Transverse colon (tissue), 4 donors: ENCODE results near the gene IPPK. TPM values are rescaled to one million over a fixed set of nuclear protein-coding genes. Genes with fewer than 3 reads are reported as not detected.

ENCODE experiments used
- DNase-seq: peaks from one replicate; pipeline ENCODE4 v3.0.0-alpha.2; 2019
- H3K27ac ChIP-seq, 4 donors: fragments of 200-600 bp; sonication (generic); 2 replicates each; pipeline ENCODE4 v1.5.1; 2016 to 2018; ENCODE audit warnings: inconsistent platforms in 4 of 4
- H3K27me3 ChIP-seq: fragments of 200-600 bp; sonication (generic); 2 replicates; pipeline ENCODE4 v1.5.1; 2017; ENCODE audit warnings: inconsistent platforms
- H3K36me3 ChIP-seq, 4 donors: fragments of 200-600 bp; sonication (generic); 2 replicates each; pipeline ENCODE4 v1.5.1; 2017 to 2019; ENCODE audit warnings: inconsistent platforms in 4 of 4
- H3K4me1 ChIP-seq, 4 donors: fragments of 200-600 bp; sonication (generic); 2 replicates each; pipeline ENCODE4 v1.5.1; 2017 to 2020; ENCODE audit warnings: inconsistent platforms in 4 of 4
- H3K4me3 ChIP-seq, 4 donors: fragments of 200-600 bp; sonication (generic); 1 replicate in 1 of 4; 2 replicates in 3 of 4; pipeline versions ENCODE4 v1.5.1 to v1.6.1; 2017 to 2019; ENCODE audit warnings: inconsistent platforms in 4 of 4
- H3K9me3 ChIP-seq, 2 donors: fragments of 200-600 bp; sonication (generic); 2 replicates each; pipeline ENCODE4 v1.5.1; 2017 to 2019; ENCODE audit warnings: inconsistent platforms in 2 of 2
- CTCF ChIP-seq, 5 experiments: fragments of 200-600 bp in 3 of 5; fragments of 450-650 bp in 2 of 5; sonication (generic) in 3 of 5; IDR thresholded peaks; 1 replicate in 2 of 5; 2 replicates in 3 of 5; pipeline ENCODE4 v1.5.1; 2016 to 2017; ENCODE audit warnings: antibody characterized with exemption in 5 of 5, inconsistent platforms in 3 of 5, mild to moderate bottlenecking in 2 of 5, moderate library complexity in 1 of 5
- EP300 ChIP-seq: sonication (generic); formaldehyde crosslinking; IDR thresholded peaks from one replicate; pipeline ENCODE4 v1.6.1; 2017; ENCODE audit warnings: antibody characterized with exemption, low read depth
- POLR2A ChIP-seq: fragments of 450-650 bp; IDR thresholded peaks from one replicate; pipeline ENCODE4 v1.6.1; 2016; ENCODE audit warnings: antibody characterized with exemption, mild to moderate bottlenecking, moderate library complexity
- POLR2AphosphoS5 ChIP-seq, 3 donors: sonication (generic); formaldehyde crosslinking; IDR thresholded peaks; one replicate each; pipeline ENCODE4 v1.6.1; 2016; ENCODE audit warnings: antibody characterized with exemption in 3 of 3
- WGBS, 2 donors: methylation state at CpG; one replicate each; pipeline ENCODE4 v1.1.5; 2018; ENCODE audit warnings: low coverage in 1 of 2; 5-methylcytosine and 5-hydroxymethylcytosine counted together
- in situ Hi-C, 4 donors: fragments of 200-750 bp; cut with MboI; loops; one replicate each; pipeline versions ENCODE4 v1.15.0 to v1.15.1; 2017; ENCODE audit warnings: low sequenced_read_pairs in 3 of 4, low pct_ligation_motif_present in 1 of 4, low pct_unique_long_range_greater_than_20kb in 1 of 4
- intact Hi-C: fragments of 100-400 bp; cut with DNase I; formaldehyde crosslinking; loops from one replicate; pipeline ENCODE4 v1.15.1; 2023; ENCODE audit warnings: low total_unique reads
- total RNA-seq, 4 donors: library from RNA; depleted of rRNA; stranded (reverse); fragments of >200 nt; gene quantifications; one replicate each; pipeline ENCODE4 v1.1.0, GENCODE V29; 2016

IPPK gene
- total RNA-seq, 4 donors from 2014 or later, result 6.2 to 12.2 (median 10.1) TPM

DNA sequence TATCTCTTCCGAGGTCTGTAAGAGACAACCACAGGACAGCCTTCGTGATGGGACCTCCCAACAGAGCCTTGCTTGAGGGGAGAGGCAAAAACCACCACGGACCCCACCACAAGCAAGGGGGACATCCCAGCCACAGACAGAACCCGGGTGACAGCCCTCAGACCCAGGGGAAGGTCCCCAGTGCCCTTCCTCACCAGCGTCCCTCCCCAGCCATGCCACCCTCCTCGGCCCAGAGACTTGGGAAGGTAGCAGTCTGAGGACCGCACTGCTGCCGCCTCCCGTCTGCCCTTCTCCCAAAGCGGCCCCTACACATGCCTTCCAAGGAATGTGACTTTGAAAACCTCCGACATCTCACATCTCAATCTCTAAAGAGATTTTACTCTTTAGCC is 13.4 kb downstream of the IPPK start:
- intact Hi-C loops, result no loop called here
- whole genome bisulfite sequencing, 2 donors, result 94 to 100% methylated on average over 2 to 11 of the region's 11 CpGs

GRCh38 chr9:92655896-92656536 is 13.9 kb downstream of the IPPK start:
- no peaks in the 10 kb centered on the region for H3K36me3 ChIP-seq
- 62 to 81% methylated on average over 3 to 9 of the region's 9 CpGs for WGBS, 2 donors
- intact Hi-C loops, result no loop called here

More for the DNA sequence above, 13.4 kb downstream of the IPPK start:
- Histone ChIP-seq H3K4me3 (no peak overlapping the region), H3K27ac (no peak overlapping the region), H3K4me1 (no peaks in the 10 kb centered on the region), H3K27me3 (no peaks in the 10 kb centered on the region), H3K9me3 (no peaks in the 10 kb centered on the region), H3K36me3 (no peaks in the 10 kb centered on the region)
- in situ Hi-C loops, result no loop called here
- no peak for DNase-seq
- TF ChIP-seq POLR2AphosphoS5 (IDR thresholded peaks at IDR 0.05) (no peak), EP300 (no peak), POLR2A (no peak), CTCF (IDR thresholded peaks at IDR 0.05) (no peak)

DNA sequence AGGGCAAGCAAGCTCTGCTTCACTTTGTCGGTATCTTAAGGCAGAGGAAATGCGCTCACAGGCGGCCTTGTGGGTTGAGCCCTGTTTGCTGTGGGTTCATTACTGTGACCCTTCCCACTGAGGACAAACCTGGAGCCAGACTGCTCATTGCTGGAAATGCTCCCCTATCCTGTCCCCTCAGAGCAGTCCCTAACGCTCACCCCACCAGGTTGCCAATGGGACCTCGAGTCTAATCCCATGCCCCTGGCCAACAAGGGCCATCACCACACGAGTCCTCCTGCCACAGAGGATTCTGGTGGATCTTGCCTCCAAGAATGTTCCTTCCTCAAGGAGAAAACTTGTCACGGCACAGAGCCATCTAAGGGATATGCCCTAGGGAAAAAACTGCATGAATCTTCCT is 14.6 kb downstream of the IPPK start:
- Histone ChIP-seq H3K27ac (no peak overlapping the region), H3K4me1 (peaks cover 0 to 4% (median 2%) of the 10 kb centered on the region in 4 donors), H3K4me3 (no peak overlapping the region), H3K9me3 (no peaks in the 10 kb centered on the region), H3K27me3 (no peaks in the 10 kb centered on the region), H3K36me3 (no peaks in the 10 kb centered on the region)
- WGBS, 2 donors, result 96% methylated on average over 7 of the region's 7 CpGs; no CpG with 5 or more reads in 1 of the 2 donors
- no peak for DNase-seq
- in situ Hi-C loops (no loop called here), intact Hi-C loops (no loop called here)
- no peak for TF ChIP-seq EP300
- no peak for TF ChIP-seq POLR2AphosphoS5 (IDR thresholded peaks at IDR 0.05)
- no peak for TF ChIP-seq POLR2A
- no peak for TF ChIP-seq CTCF (IDR thresholded peaks at IDR 0.05)

More at GRCh38 chr9:92655896-92656536, 13.9 kb downstream of the IPPK start:
- in situ Hi-C loops, result no loop called here
- Histone ChIP-seq H3K4me3 (no peak overlapping the region), H3K27ac (no peak overlapping the region), H3K27me3 (no peaks in the 10 kb centered on the region), H3K9me3 (no peaks in the 10 kb centered on the region), H3K4me1 (no peaks in the 10 kb centered on the region)
- DNase-seq, result no peak
- TF ChIP-seq POLR2A, result no peak
- TF ChIP-seq POLR2AphosphoS5 (IDR thresholded peaks at IDR 0.05), result no peak
- TF ChIP-seq CTCF (IDR thresholded peaks at IDR 0.05), result no peak
- no peak for TF ChIP-seq EP300

GRCh38 chr9:92654481-92655301 is 15.2 kb downstream of the IPPK start:
- no peak overlapping the region for H3K4me3 ChIP-seq
- TF ChIP-seq EP300 (no peak), POLR2A (no peak), POLR2AphosphoS5 (IDR thresholded peaks at IDR 0.05) (no peak), CTCF (IDR thresholded peaks at IDR 0.05) (no peak)
- WGBS, 2 donors, result 86% methylated on average over 6 to 19 of the region's 19 CpGs
- no peak overlapping the region for H3K27ac ChIP-seq
- in situ Hi-C loops (no loop called here), intact Hi-C loops (no loop called here)
- H3K27me3 ChIP-seq, result no peaks in the 10 kb centered on the region
- H3K9me3 ChIP-seq, result no peaks in the 10 kb centered on the region
- no peaks in the 10 kb centered on the region for H3K36me3 ChIP-seq
- DNase-seq, result no peak
- peaks cover 0 to 8% (median 2%) of the 10 kb centered on the region in 4 donors for H3K4me1 ChIP-seq
